ENCODE measurements around the gene RNU6-8.

DNA sequence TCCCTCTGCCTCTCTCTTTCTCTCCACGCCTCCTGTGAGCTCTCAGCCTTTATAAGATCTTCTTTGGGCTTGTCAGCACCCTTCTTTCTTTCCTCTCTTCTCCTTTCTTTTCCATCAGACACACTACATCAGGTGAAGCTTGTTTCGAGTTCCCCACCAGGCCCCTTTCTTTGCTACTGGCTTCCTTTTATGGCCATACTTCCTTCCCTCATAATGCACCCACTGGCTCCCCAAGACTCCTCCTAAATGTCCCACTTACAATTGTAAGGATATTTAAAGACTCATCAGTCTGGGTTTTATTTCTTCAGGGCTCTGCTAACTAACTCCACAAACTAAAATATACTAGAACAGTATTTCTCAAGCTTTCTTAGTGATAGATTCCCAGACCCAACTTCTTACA is 3.5 kb upstream of the RNU6-8 start:
- TF ChIP-seq, protein P1, sequence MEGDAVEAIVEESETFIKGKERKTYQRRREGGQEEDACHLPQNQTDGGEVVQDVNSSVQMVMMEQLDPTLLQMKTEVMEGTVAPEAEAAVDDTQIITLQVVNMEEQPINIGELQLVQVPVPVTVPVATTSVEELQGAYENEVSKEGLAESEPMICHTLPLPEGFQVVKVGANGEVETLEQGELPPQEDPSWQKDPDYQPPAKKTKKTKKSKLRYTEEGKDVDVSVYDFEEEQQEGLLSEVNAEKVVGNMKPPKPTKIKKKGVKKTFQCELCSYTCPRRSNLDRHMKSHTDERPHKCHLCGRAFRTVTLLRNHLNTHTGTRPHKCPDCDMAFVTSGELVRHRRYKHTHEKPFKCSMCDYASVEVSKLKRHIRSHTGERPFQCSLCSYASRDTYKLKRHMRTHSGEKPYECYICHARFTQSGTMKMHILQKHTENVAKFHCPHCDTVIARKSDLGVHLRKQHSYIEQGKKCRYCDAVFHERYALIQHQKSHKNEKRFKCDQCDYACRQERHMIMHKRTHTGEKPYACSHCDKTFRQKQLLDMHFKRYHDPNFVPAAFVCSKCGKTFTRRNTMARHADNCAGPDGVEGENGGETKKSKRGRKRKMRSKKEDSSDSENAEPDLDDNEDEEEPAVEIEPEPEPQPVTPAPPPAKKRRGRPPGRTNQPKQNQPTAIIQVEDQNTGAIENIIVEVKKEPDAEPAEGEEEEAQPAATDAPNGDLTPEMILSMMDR (IDR thresholded peaks at IDR 0.05), result no peak
- no peak for TF ChIP-seq NR3C1 (IDR thresholded peaks at IDR 0.05)
- no peak for TF ChIP-seq JUN (IDR thresholded peaks at IDR 0.05)

Data from A549 (cell line).